ENCODE measurements around the gene GALNT2. TPM values are rescaled to one million over a fixed set of nuclear protein-coding genes. Genes with fewer than 3 reads are reported as not detected.

Gene GALNT2
- total and polyA plus RNA-seq, 2 of the 4 experiments (the other 2 are of a cell fraction): 50.4 to 189 TPM

GRCh38 chr1:230274254-230274653 is 207.2 kb downstream of the GALNT2 start:
- no peak for ATAC-seq (ENCODE audit: low read depth)
- peaks cover 4 to 7% of the 10 kb centered on the region in 2 experiments; a peak in 2 of 4 replicates for H3K79me1 ChIP-seq (ENCODE audit: low read depth in 1 of 2, low read length in 2 of 2)
- in situ Hi-C loops (cut with MboI; ENCODE audit: low sequenced_read_pairs): no loop called here

More at GRCh38 chr1:230274254-230274653, 207.2 kb downstream of the GALNT2 start:
- no peak overlapping the region for H3K23ac ChIP-seq (ENCODE audit: low read depth, low read length)
- H3K9me3 ChIP-seq (ENCODE audit: control insufficient read depth, insufficient read depth, low read length): no peaks in the 10 kb centered on the region
- no peak overlapping the region for H2AK9ac ChIP-seq (replicated peaks; ENCODE audit: low read depth, low read length, poor library complexity)
- no peak overlapping the region for H3K18ac ChIP-seq (ENCODE audit: low read depth, low read length)
- WGBS, 2 experiments (ENCODE audit: extremely low coverage in 2 of 2, insufficient read length in 1 of 2): 100% methylated on average over 7 of the region's 15 CpGs; no CpG with 5 or more reads in 1 of the 2 experiments
- H3K27ac ChIP-seq (ENCODE audit: insufficient read depth, low read length): no peak overlapping the region
- H2AK5ac ChIP-seq (ENCODE audit: low read depth, low read length): no peak overlapping the region
- no peak overlapping the region for H3K4me3 ChIP-seq (ENCODE audit: insufficient read depth, low read depth, low read length)
- H3K4ac ChIP-seq (ENCODE audit: low read depth, low read length): no peak overlapping the region
- H4K20me1 ChIP-seq (ENCODE audit: insufficient read depth, low read length): no peaks in the 10 kb centered on the region
- POLR2A ChIA-PET (ENCODE audit: unreplicated experiment): no interaction called here
- no peak overlapping the region for H2BK5ac ChIP-seq (ENCODE audit: low read depth, low read length, poor library complexity, severe bottlenecking)
- dilution Hi-C loops (cut with HindIII; ENCODE audit: low sequenced_read_pairs, unreplicated experiment) (no loop called here), intact Hi-C loops (cut with micrococcal nuclease) (no loop called here)
- BruUV-seq (replicated peaks): no TSS peak
- CTCF ChIA-PET: no interaction called here
- no peaks in the 10 kb centered on the region for H3K9me1 ChIP-seq (ENCODE audit: insufficient read depth, low read length)
- TF ChIP-seq MAZ (IDR thresholded peaks at IDR 0.05; ENCODE audit: borderline replicate concordance, low read depth, low read length) (no peak), FOS (IDR thresholded peaks at IDR 0.05; ENCODE audit: low read depth, low read length) (no peak), USF2 (IDR thresholded peaks at IDR 0.05; ENCODE audit: low read depth, low read length) (no peak), BHLHE40 (IDR thresholded peaks at IDR 0.05; ENCODE audit: low read depth, low read length) (no peak), CHD1 (IDR thresholded peaks at IDR 0.05; ENCODE audit: low read depth, low read length) (no peak), POLR2A (IDR thresholded peaks at IDR 0.05; ENCODE audit: low read depth, low read length) (no peak), MXI1 (IDR thresholded peaks at IDR 0.05; ENCODE audit: borderline replicate concordance, low read depth, low read length) (no peak)
- H3K14ac ChIP-seq (replicated peaks; ENCODE audit: low read depth, low read length): no peak overlapping the region
- no peak overlapping the region for H2BK15ac ChIP-seq (ENCODE audit: low read depth, low read length)
- no peak overlapping the region for H4K5ac ChIP-seq (ENCODE audit: low read depth, low read length)
- H3K9ac ChIP-seq (ENCODE audit: low read depth, low read length): no peak overlapping the region
- no peak overlapping the region for H3K56ac ChIP-seq (ENCODE audit: extremely low read depth, insufficient read depth, low read length)
- no peak overlapping the region for H3K4me2 ChIP-seq (ENCODE audit: low read depth, low read length)
- peaks cover 40% of the 10 kb centered on the region for H3K36me3 ChIP-seq (ENCODE audit: control insufficient read depth, insufficient read depth, low read length)
- no peak overlapping the region for H4K8ac ChIP-seq (ENCODE audit: low read depth in 2 of 2, low read length in 2 of 2)
- no peak overlapping the region for H2BK20ac ChIP-seq (ENCODE audit: low read depth, low read length)
- no peak overlapping the region for H2BK120ac ChIP-seq (ENCODE audit: low read depth, low read length)
- no peak overlapping the region for H4K91ac ChIP-seq (ENCODE audit: insufficient read depth, low read depth, low read length)
- no peaks in the 10 kb centered on the region for H3K27me3 ChIP-seq (ENCODE audit: control insufficient read depth, insufficient read depth, low read length)
- H3K4me1 ChIP-seq (ENCODE audit: control insufficient read depth, insufficient read depth, low read length): no peaks in the 10 kb centered on the region; the same call in 1 of the 2 replicates
- no peak for DNase-seq
- no peak overlapping the region for H2AFZ ChIP-seq (replicated peaks; ENCODE audit: low read length, poor library complexity)

All from IMR-90 (cell line).